Measurements from ENCODE around the gene UBTF. TPM values are rescaled to one million over a fixed set of nuclear protein-coding genes. Genes with fewer than 3 reads are reported as not detected.

UBTF gene
- total and polyA plus RNA-seq, 2 of the 8 experiments (the other 6 are each of a cell fraction or from before 2014, with no cell fraction given) = 14.7 to 106 TPM

- Histone ChIP-seq H3K23ac (ENCODE audit: insufficient read length) (no peak overlapping the region), H3K18ac (ENCODE audit: extremely low read depth, low read length) (no peak overlapping the region), H2BK5ac (ENCODE audit: low read depth, low read length) (no peak overlapping the region), H3K27ac (ENCODE audit: low read depth, low read length) (no peak overlapping the region), H3K36me3 (ENCODE audit: control insufficient read depth in 2 of 4, insufficient read depth in 4 of 4, low read length in 3 of 4) (peaks cover 6 to 11% (median 7%) of the 10 kb centered on the region in 4 experiments; a peak in 6 of 8 replicates), H2BK20ac (ENCODE audit: low read length) (no peak overlapping the region), H2AK5ac (ENCODE audit: low read depth, low read length) (no peak overlapping the region), H2BK120ac (replicated peaks; ENCODE audit: low read depth, low read length) (no peak overlapping the region), H3K27me3 (replicated peaks in 1 of 4; ENCODE audit: control insufficient read depth in 3 of 4, extremely low read depth in 1 of 4, insufficient read depth in 3 of 4, low read length in 3 of 4) (no peaks in the 10 kb centered on the region), H3K9me3 (ENCODE audit: insufficient read depth in 2 of 2, low read depth in 1 of 2, low read length in 1 of 2) (no peaks in the 10 kb centered on the region), H4K20me1 (replicated peaks in 1 of 2; ENCODE audit: control insufficient read depth in 1 of 2, insufficient read depth in 2 of 2, low read length in 2 of 2) (peaks cover 0 to 2% of the 10 kb centered on the region in 2 experiments), H2BK12ac (ENCODE audit: low read depth, low read length) (0 out of 2 replicates have a peak overlapping the region, but pooled peaks have one; percentile 52), H3K56ac (replicated peaks; ENCODE audit: insufficient read length, low read depth, low read length) (no peak overlapping the region), H3K23me2 (ENCODE audit: low read depth, low read length) (peaks cover 10% of the 10 kb centered on the region), H3K79me1 (ENCODE audit: low read depth, low read length) (no peaks in the 10 kb centered on the region), H3K4ac (replicated peaks; ENCODE audit: insufficient read length, low read depth, low read length) (no peak overlapping the region), H2AFZ (ENCODE audit: low read length) (no peak overlapping the region), H3K79me2 (ENCODE audit: control insufficient read depth in 1 of 2, insufficient read depth in 2 of 2, low read length in 2 of 2) (peaks cover 0 to 11% of the 10 kb centered on the region in 2 experiments; a peak in 3 of 4 replicates), H3K4me3 (ENCODE audit: extremely low read depth in 1 of 4, insufficient read depth in 2 of 4, low read depth in 3 of 4, low read length in 4 of 4) (no peak overlapping the region), H4K5ac (ENCODE audit: insufficient read length, low read depth, low read length) (no peak overlapping the region), H2BK15ac (ENCODE audit: low read length) (peak overlapping the region; percentile 82), H4K91ac (replicated peaks; ENCODE audit: insufficient read length, low read length) (no peak overlapping the region), H3K14ac (ENCODE audit: insufficient read length) (no peak overlapping the region), H3K9ac (replicated peaks in 1 of 4; ENCODE audit: extremely low read depth in 1 of 4, low read depth in 3 of 4, low read length in 3 of 4) (no peak overlapping the region), H3K4me2 (ENCODE audit: insufficient read depth in 1 of 2, low read depth in 2 of 2, low read length in 2 of 2) (no peak overlapping the region), H3K4me1 (replicated peaks in 1 of 4; ENCODE audit: control insufficient read depth in 3 of 4, insufficient read depth in 4 of 4, low read length in 3 of 4) (peaks cover 3 to 21% (median 8%) of the 10 kb centered on the region in 4 experiments), H4K8ac (ENCODE audit: extremely low read depth, insufficient read depth, low read length) (no peak overlapping the region)
- DNase-seq (ENCODE audit: low read depth in 1 of 2, low spot score in 2 of 2) = no peak
- ChIA-PET CTCF (ENCODE audit: partially characterized antibody) (interaction anchor here (0.6 to 3.9 kb wide), 15 partner anchors 11 to 148 kb away, joined by 3 to 31 read pairs (median 5); partner anchors contain the start of gene GRN), POLR2A (ENCODE audit: partially characterized antibody) (interaction anchor here (1.4 to 8.5 kb wide), 2 partner anchors 11 to 17 kb away, joined by 3 to 78 read pairs; partner anchors contain the start of gene UBTF)
- WGBS, 2 experiments (ENCODE audit: extremely low coverage in 1 of 2, insufficient coverage in 1 of 2, insufficient read length in 1 of 2, insufficient replicate concordance in 2 of 2, low coverage in 1 of 2, low lambda C conversion rate in 2 of 2, missing lambda C conversion rate in 1 of 2) = 87% methylated on average over 4 of the region's 4 CpGs; no CpG with 5 or more reads in 1 of the 2 experiments
- no peak for TF ChIP-seq CBX5 (IDR thresholded peaks at IDR 0.05; ENCODE audit: low read depth, low read length)
- TF ChIP-seq TAF1 (IDR thresholded peaks at IDR 0.05; ENCODE audit: low read depth, low read length) = no peak
- FAIRE-seq = no peak
Measured at GRCh38 chr17:44202756-44203155, 16.7 kb downstream of the UBTF start.
